ENCODE measurements around the gene SPDEF.

GRCh38 chr6:34489207-34489805 is 66.8 kb downstream of the SPDEF start:
- TF ChIP-seq, protein P1, sequence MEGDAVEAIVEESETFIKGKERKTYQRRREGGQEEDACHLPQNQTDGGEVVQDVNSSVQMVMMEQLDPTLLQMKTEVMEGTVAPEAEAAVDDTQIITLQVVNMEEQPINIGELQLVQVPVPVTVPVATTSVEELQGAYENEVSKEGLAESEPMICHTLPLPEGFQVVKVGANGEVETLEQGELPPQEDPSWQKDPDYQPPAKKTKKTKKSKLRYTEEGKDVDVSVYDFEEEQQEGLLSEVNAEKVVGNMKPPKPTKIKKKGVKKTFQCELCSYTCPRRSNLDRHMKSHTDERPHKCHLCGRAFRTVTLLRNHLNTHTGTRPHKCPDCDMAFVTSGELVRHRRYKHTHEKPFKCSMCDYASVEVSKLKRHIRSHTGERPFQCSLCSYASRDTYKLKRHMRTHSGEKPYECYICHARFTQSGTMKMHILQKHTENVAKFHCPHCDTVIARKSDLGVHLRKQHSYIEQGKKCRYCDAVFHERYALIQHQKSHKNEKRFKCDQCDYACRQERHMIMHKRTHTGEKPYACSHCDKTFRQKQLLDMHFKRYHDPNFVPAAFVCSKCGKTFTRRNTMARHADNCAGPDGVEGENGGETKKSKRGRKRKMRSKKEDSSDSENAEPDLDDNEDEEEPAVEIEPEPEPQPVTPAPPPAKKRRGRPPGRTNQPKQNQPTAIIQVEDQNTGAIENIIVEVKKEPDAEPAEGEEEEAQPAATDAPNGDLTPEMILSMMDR (IDR thresholded peaks at IDR 0.05): no peak
- TF ChIP-seq POLR2A (IDR thresholded peaks at IDR 0.05) (no peak), POLR2AphosphoS5 (IDR thresholded peaks at IDR 0.05) (no peak)
